Fibroblast of pulmonary artery (primary cell): Measurements from ENCODE around the gene FAN1.
A peak's percentile ranks its signal among the peaks of the same experiment; 100 is the strongest.
"Not testable (repeated sequence)": the region's sequence is repeated elsewhere in the genome, so short reads cannot be mapped to it uniquely, and the experiment has no call there.

Source experiments
- DNase-seq: peaks from one replicate; pipeline ENCODE4 v3.0.0-alpha.2; 2010; ENCODE audit warnings: low read depth
- H3K4me3 ChIP-seq: replicated peaks from 2 replicates; pipeline ENCODE4 v1.5.1; 2011; ENCODE audit warnings: low read depth, mild to moderate bottlenecking, control low read depth, low read length, moderate library complexity
- CTCF ChIP-seq: IDR thresholded peaks from 2 replicates; pipeline ENCODE4 v1.5.1; 2011; ENCODE audit warnings: mild to moderate bottlenecking, control low read depth, low read length, inconsistent platforms; ENCODE audit errors: missing control alignments

The FAN1 gene

GRCh38 chr15:30878515-30878914 lies 25.2 kb upstream of the FAN1 start:
- no peak for DNase-seq

GRCh38 chr15:30882849-30883433 lies 20.8 kb upstream of the FAN1 start:
- no peak for TF ChIP-seq CTCF
- DNase-seq: peak; percentile 5
- H3K4me3 ChIP-seq: no peak overlapping the region

More at GRCh38 chr15:30878515-30878914, 25.2 kb upstream of the FAN1 start:
- TF ChIP-seq CTCF: no peak
- H3K4me3 ChIP-seq: no peak overlapping the region

GRCh38 chr15:30883666-30884065 lies 20.0 kb upstream of the FAN1 start:
- H3K4me3 ChIP-seq, DNase-seq: not testable (repeated sequence)

GRCh38 chr15:30885814-30886213 lies 17.9 kb upstream of the FAN1 start:
- TF ChIP-seq CTCF: no peak
- DNase-seq: peak; percentile 21

GRCh38 chr15:30889196-30889595 lies 14.5 kb upstream of the FAN1 start:
- no peak overlapping the region for H3K4me3 ChIP-seq
- DNase-seq: no peak
- no peak for TF ChIP-seq CTCF

More at GRCh38 chr15:30885814-30886213, 17.9 kb upstream of the FAN1 start:
- no peak overlapping the region for H3K4me3 ChIP-seq

GRCh38 chr15:30895461-30896210 lies 8.1 kb upstream of the FAN1 start:
- H3K4me3 ChIP-seq: no peak overlapping the region
- no peak for TF ChIP-seq CTCF
- no peak for DNase-seq

GRCh38 chr15:30896211-30896606 lies 7.5 kb upstream of the FAN1 start:
- H3K4me3 ChIP-seq: no peak overlapping the region
- TF ChIP-seq CTCF: no peak
- no peak for DNase-seq
